ENCODE measurements around the gene CHST15.
"Not testable (repeated sequence)": the region's sequence is repeated elsewhere in the genome, so short reads cannot be mapped to it uniquely, and the experiment has no call there.

CHST15 gene

GRCh38 chr10:124043310-124044142, 49.9 kb downstream of the CHST15 start:
- no peak for DNase-seq (ENCODE audit: low spot score)

- no peak for DNase-seq (ENCODE audit: low spot score)
Measured at GRCh38 chr10:124042656-124043309, 50.6 kb downstream of the CHST15 start.

- DNase-seq (ENCODE audit: low spot score): no peak
Measured at GRCh38 chr10:124041675-124042445, 51.5 kb downstream of the CHST15 start.

GRCh38 chr10:124040451-124041188, 52.8 kb downstream of the CHST15 start:
- DNase-seq (ENCODE audit: low spot score): no peak

- no peak for DNase-seq (ENCODE audit: low spot score)
Measured at GRCh38 chr10:124039483-124040013, 53.9 kb downstream of the CHST15 start.

- no peak for DNase-seq (ENCODE audit: low spot score)
Measured at GRCh38 chr10:124037784-124038183, 55.6 kb downstream of the CHST15 start.

GRCh38 chr10:124037286-124037685, 56.1 kb downstream of the CHST15 start:
- DNase-seq (ENCODE audit: low spot score): no peak

- no peak for DNase-seq (ENCODE audit: low spot score)
Measured at GRCh38 chr10:124036746-124037145, 56.7 kb downstream of the CHST15 start.

- DNase-seq (ENCODE audit: low spot score): no peak
Measured at GRCh38 chr10:124035928-124036558, 57.4 kb downstream of the CHST15 start.

- DNase-seq (ENCODE audit: low spot score): no peak
Measured at GRCh38 chr10:124035306-124035927, 58.0 kb downstream of the CHST15 start.

GRCh38 chr10:124034576-124035305, 58.7 kb downstream of the CHST15 start:
- not testable (repeated sequence) for DNase-seq (ENCODE audit: low spot score)

- DNase-seq (ENCODE audit: low spot score): no peak
Measured at GRCh38 chr10:124033887-124034218, 59.5 kb downstream of the CHST15 start.

GRCh38 chr10:124032971-124033886, 60.2 kb downstream of the CHST15 start:
- DNase-seq (ENCODE audit: low spot score): no peak

- no peak for DNase-seq (ENCODE audit: low spot score)
Measured at GRCh38 chr10:124032087-124032935, 61.1 kb downstream of the CHST15 start.

GRCh38 chr10:124030492-124031110, 62.8 kb downstream of the CHST15 start:
- DNase-seq (ENCODE audit: low spot score): no peak

- no peak for DNase-seq (ENCODE audit: low spot score)
Measured at GRCh38 chr10:124030061-124030460, 63.3 kb downstream of the CHST15 start.

GRCh38 chr10:124029559-124029958, 63.8 kb downstream of the CHST15 start:
- DNase-seq (ENCODE audit: low spot score): no peak

Data from RKO (cell line).